ENCODE data around the gene SMTNL1. TPM values are rescaled to one million over a fixed set of nuclear protein-coding genes. Genes with fewer than 3 reads are reported as not detected.

The SMTNL1 gene
- total and polyA plus RNA-seq, 10 donors = not detected

DNA sequence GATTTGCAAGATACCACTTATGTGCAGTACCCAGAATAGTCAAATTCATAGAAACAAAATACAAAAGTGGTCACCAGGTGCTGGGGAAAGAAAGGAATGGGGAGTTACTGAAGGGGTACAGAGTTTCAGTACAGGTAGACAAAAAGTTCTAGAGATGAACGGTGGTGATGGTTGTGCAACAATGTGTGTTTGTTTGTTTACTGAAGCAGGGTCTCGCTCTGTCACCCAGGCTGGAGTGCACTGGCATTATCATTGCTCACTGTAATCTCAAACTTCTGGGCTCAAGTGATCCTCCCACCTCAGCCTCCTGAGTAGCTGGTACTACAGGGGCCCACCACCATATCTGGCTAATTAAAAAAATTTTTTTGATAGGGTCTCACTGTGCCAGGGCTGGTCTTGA lies 18.0 kb downstream of the SMTNL1 start:
- no peaks in the 10 kb centered on the region for H3K9me3 ChIP-seq
- TF ChIP-seq POLR2A (IDR thresholded peaks at IDR 0.05) (no peak), POLR2AphosphoS5 (IDR thresholded peaks at IDR 0.05) (no peak)
- TF ChIP-seq, protein P1, sequence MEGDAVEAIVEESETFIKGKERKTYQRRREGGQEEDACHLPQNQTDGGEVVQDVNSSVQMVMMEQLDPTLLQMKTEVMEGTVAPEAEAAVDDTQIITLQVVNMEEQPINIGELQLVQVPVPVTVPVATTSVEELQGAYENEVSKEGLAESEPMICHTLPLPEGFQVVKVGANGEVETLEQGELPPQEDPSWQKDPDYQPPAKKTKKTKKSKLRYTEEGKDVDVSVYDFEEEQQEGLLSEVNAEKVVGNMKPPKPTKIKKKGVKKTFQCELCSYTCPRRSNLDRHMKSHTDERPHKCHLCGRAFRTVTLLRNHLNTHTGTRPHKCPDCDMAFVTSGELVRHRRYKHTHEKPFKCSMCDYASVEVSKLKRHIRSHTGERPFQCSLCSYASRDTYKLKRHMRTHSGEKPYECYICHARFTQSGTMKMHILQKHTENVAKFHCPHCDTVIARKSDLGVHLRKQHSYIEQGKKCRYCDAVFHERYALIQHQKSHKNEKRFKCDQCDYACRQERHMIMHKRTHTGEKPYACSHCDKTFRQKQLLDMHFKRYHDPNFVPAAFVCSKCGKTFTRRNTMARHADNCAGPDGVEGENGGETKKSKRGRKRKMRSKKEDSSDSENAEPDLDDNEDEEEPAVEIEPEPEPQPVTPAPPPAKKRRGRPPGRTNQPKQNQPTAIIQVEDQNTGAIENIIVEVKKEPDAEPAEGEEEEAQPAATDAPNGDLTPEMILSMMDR (IDR thresholded peaks at IDR 0.05 in 8 of 11, conservative IDR thresholded peaks at IDR 0.05 in 3 of 11) = no peak
- no peaks in the 10 kb centered on the region for H3K27me3 ChIP-seq (replicated peaks in 1 of 7)
- intact Hi-C loops (cut with DNase I; ENCODE audit: low total_unique reads) = no loop called here
- WGBS, 5 donors = 79 to 89% (median 85%) methylated on average over 2 of the region's 2 CpGs
- no peak overlapping the region for H3K4me3 ChIP-seq
- DNase-seq = no peak
- peaks cover 10 to 100% (median 92%) of the 10 kb centered on the region in 6 donors for H3K36me3 ChIP-seq
- H3K4me1 ChIP-seq = peaks cover 0 to 6% (median 2%) of the 10 kb centered on the region in 6 donors
- no peak overlapping the region for H3K27ac ChIP-seq

DNA sequence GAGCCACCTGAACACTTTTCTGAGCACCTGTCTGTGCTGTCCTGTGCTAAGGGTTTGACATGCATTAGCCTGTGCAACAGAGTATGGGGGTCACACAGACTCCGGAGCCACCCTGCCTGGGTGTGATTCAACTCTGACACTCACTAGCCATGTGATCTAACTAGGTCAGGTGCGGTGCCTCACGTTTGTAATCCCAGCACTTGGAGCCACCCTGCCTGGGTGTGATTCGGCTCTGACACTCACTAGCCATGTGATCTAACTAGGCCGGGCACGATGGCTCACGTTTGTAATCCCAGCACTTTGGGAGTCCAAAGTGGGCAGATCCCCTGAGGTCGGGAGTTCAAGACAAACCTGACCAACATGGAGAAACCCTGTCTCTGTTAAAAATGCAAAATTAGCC lies 18.6 kb downstream of the SMTNL1 start:
- no peak for TF ChIP-seq POLR2A (IDR thresholded peaks at IDR 0.05)
- no peak for TF ChIP-seq POLR2AphosphoS5 (IDR thresholded peaks at IDR 0.05)
- TF ChIP-seq, protein P1 (IDR thresholded peaks at IDR 0.05 in 8 of 11, conservative IDR thresholded peaks at IDR 0.05 in 3 of 11) = no peak
- Histone ChIP-seq H3K27me3 (replicated peaks in 1 of 7) (no peaks in the 10 kb centered on the region), H3K27ac (no peak overlapping the region), H3K4me3 (no peak overlapping the region), H3K4me1 (peaks cover 0 to 13% (median 5%) of the 10 kb centered on the region in 6 donors), H3K9me3 (no peaks in the 10 kb centered on the region), H3K36me3 (peaks cover 10 to 100% (median 86%) of the 10 kb centered on the region in 6 donors)
- no peak for DNase-seq
- intact Hi-C loops (cut with DNase I; ENCODE audit: low total_unique reads) = no loop called here
- WGBS, 5 donors = 90 to 94% (median 93%) methylated on average over 8 of the region's 8 CpGs

DNA sequence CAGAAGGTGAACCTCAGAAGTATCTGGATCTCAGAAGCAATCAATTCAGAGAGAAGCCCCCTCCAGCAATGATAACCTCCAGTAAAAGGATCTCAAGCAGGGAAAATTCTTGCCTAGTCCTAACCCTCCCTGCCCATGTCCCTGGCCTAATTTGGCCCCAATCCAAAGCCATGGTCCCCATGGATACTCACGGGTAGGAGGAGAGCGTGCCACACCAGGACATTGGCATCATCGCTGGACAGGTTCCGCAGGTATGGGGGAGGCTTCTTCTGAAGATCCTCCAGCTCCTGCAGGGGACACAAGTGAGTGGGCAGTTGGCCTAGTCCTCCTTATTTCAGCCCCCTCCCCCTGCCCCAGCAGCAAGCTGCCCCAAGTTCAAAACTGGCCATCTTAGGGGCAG lies 22.8 kb downstream of the SMTNL1 start:
- Histone ChIP-seq H3K9me3 (no peaks in the 10 kb centered on the region), H3K27me3 (replicated peaks in 1 of 7) (no peaks in the 10 kb centered on the region), H3K4me3 (no peak overlapping the region), H3K36me3 (peaks cover 3 to 100% (median 57%) of the 10 kb centered on the region in 6 donors), H3K4me1 (peaks cover 11 to 54% (median 39%) of the 10 kb centered on the region in 6 donors), H3K27ac (no peak overlapping the region)
- 94 to 98% (median 96%) methylated on average over 4 of the region's 4 CpGs for WGBS, 5 donors
- TF ChIP-seq POLR2AphosphoS5 (IDR thresholded peaks at IDR 0.05) (no peak), POLR2A (IDR thresholded peaks at IDR 0.05) (no peak)
- TF ChIP-seq, protein P1 (IDR thresholded peaks at IDR 0.05 in 8 of 11, conservative IDR thresholded peaks at IDR 0.05 in 3 of 11) = no peak
- DNase-seq = peak; percentile 59
- intact Hi-C loops (cut with DNase I; ENCODE audit: low total_unique reads) = loop anchor here (5.0 kb wide), 1 partner anchor 97 kb away; the partner anchor contains the start of gene CLP1

DNA sequence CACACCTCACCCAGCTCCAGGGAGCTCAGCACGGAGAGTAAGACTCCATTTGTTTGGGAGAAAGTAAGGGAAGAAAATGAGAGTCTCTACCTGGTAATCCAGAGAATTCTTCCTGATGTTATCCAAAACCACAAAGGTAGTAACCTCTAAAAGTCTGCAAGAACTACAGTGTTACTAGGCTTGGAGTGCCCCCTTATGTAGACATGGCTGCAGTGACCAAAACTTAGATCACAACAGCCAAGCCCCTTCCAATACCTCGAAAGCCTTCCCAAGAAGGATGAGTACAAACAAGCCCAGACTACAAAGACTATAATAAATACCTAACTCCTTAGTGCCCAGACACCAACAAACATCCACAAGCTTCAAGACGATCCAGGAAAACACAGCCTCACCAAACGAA lies 25.2 kb downstream of the SMTNL1 start:
- peak overlapping the region in 1 of 8 donors; percentile 7 for H3K27ac ChIP-seq
- intact Hi-C loops (cut with DNase I; ENCODE audit: low total_unique reads) = loop anchor here (5.0 kb wide), 1 partner anchor 95 kb away; the partner anchor contains the start of gene CLP1

More for the DNA sequence above, 25.2 kb downstream of the SMTNL1 start:
- no peak for TF ChIP-seq POLR2A (IDR thresholded peaks at IDR 0.05)
- TF ChIP-seq, protein P1 (IDR thresholded peaks at IDR 0.05 in 8 of 11, conservative IDR thresholded peaks at IDR 0.05 in 3 of 11) = no peak
- no peak for TF ChIP-seq POLR2AphosphoS5 (IDR thresholded peaks at IDR 0.05)
- Histone ChIP-seq H3K27me3 (replicated peaks in 1 of 7) (no peaks in the 10 kb centered on the region), H3K4me1 (peaks cover 16 to 76% (median 57%) of the 10 kb centered on the region in 6 donors), H3K9me3 (no peaks in the 10 kb centered on the region), H3K36me3 (peaks cover 3 to 75% (median 37%) of the 10 kb centered on the region in 6 donors), H3K4me3 (no peak overlapping the region)
- 82 to 89% (median 86%) methylated on average over 4 of the region's 4 CpGs for WGBS, 5 donors
- DNase-seq = no peak
